Hippocampal formation (tissue), 2 donors: ENCODE data around the gene DHRS3.

Experiments
- DNase-seq, 2 donors: peaks; one replicate each; lab custom pipeline; 2025; lab: John Stamatoyannopoulos, UW

Gene DHRS3

GRCh38 chr1:12637693-12638092, 19.7 kb upstream of the DHRS3 start:
- DNase-seq = no peak

GRCh38 chr1:12636098-12636950, 18.3 kb upstream of the DHRS3 start:
- DNase-seq = no peak

- no peak for DNase-seq
These were observed 16.7 kb upstream of the DHRS3 start for GRCh38 chr1:12634696-12635202.

- no peak for DNase-seq
These were observed 16.1 kb upstream of the DHRS3 start for GRCh38 chr1:12634156-12634555.

- DNase-seq = no peak
These were observed 13.6 kb upstream of the DHRS3 start for GRCh38 chr1:12631571-12631970.

GRCh38 chr1:12630946-12631530, 13.0 kb upstream of the DHRS3 start:
- DNase-seq = no peak

GRCh38 chr1:12629985-12630760, 12.2 kb upstream of the DHRS3 start:
- DNase-seq = no peak

- no peak for DNase-seq
These were observed 11.5 kb upstream of the DHRS3 start for GRCh38 chr1:12629511-12629956.

- DNase-seq = no peak
These were observed 9.3 kb upstream of the DHRS3 start for GRCh38 chr1:12627296-12627695.

GRCh38 chr1:12626888-12627287, 8.9 kb upstream of the DHRS3 start:
- DNase-seq = no peak

GRCh38 chr1:12625276-12625675, 7.3 kb upstream of the DHRS3 start:
- no peak for DNase-seq

GRCh38 chr1:12622506-12622905, 4.5 kb upstream of the DHRS3 start:
- DNase-seq = no peak

- DNase-seq = no peak
These were observed 3.6 kb upstream of the DHRS3 start for GRCh38 chr1:12621346-12622335.

- DNase-seq = no peak
These were observed 2.9 kb upstream of the DHRS3 start for GRCh38 chr1:12620931-12621330.

GRCh38 chr1:12620488-12620865, 2.5 kb upstream of the DHRS3 start:
- DNase-seq = no peak

- DNase-seq = peak; percentile 63 to 73
These were observed 1.9 kb upstream of the DHRS3 start for GRCh38 chr1:12619792-12620487.

- no peak for DNase-seq
These were observed 1.2 kb upstream of the DHRS3 start for GRCh38 chr1:12618965-12619791.

GRCh38 chr1:12618661-12618964, 603 bp upstream of the DHRS3 start:
- DNase-seq = no peak

- DNase-seq = no peak
These were observed 504 bp downstream of the DHRS3 start for GRCh38 chr1:12617511-12617900.
